ENCODE measurements around the gene TBCK.

DNA sequence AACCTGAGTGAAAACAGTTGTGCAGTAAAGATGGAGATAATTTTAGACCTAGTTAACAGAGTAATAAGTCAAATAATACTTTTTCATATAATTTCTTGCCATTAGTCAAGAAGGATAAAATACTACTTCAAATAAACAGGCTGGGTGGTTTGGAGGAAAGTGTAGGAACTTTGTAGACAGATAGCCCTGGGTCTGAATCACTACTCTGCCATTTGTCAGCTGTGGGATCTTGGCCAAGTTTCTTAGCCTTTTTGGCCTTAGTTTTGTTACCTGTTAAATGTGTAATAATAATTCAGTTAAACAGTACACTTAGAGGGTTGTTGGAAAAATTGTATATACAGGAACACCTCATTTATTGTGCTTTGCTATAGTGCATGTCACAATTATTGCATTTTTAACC, 257.1 kb downstream of the TBCK start:
- no peak for TF ChIP-seq POLR2A (IDR thresholded peaks at IDR 0.05; ENCODE audit: low read depth, low read length)
- no peak for TF ChIP-seq TAF1 (IDR thresholded peaks at IDR 0.05; ENCODE audit: borderline replicate concordance, low read depth, low read length)
- no peak for TF ChIP-seq POLR2AphosphoS5 (IDR thresholded peaks at IDR 0.05; ENCODE audit: low read depth, low read length)
